PC-9 (cell line): ENCODE measurements around the gene ANKLE2.

Source experiments
- CTCF ChIP-seq: fragments of 200-600 bp; sonication (generic); conservative IDR thresholded peaks from 2 replicates; pipeline ENCODE4 v1.6.1; 2017; ENCODE audit warnings: mixed run types, antibody characterized with exemption, mild to moderate bottlenecking, moderate library complexity
- EZH2 ChIP-seq: fragments of 200-600 bp; sonication (generic); IDR thresholded peaks from 2 replicates; pipeline ENCODE4 v1.8.0; 2017; ENCODE audit warnings: antibody characterized with exemption, low read depth

DNA sequence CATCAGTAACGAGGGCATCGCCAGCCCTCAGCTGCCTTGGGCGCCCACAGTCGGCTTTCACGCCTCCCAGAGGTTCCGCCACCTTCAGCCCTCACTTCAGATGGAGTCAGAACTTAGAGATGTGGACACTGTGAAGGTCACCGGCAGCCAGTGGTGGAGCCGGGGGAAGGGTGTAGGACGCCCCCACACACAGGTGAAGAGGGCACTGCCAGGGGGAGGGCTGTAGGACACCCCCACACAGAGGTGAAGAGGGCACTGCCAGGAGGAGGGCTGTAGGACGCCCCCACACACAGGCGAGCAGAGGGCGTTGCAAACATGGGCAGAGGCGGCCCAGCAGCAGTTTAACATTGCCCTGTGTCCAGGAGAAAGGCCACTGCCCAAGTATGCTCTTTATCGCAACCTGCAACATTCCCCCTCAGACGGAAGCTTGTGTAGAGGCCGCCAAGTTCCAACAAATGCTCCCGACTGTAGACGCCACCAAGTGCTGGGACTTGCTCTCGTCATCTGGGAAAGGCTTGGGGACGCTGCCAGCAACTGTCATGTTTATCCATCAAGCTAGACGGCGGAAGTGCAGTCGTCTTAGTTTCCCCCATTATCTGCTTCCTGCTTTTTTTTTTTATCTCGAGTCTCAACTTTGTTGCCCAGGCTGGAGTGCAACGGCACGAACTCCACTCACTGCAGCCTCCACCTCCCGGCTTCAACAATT, 4.9 kb upstream of the ANKLE2 start:
- no peak for TF ChIP-seq CTCF
- TF ChIP-seq EZH2: no peak
